GM12878 (cell line): ENCODE data around the gene SNRPD2. TPM values are rescaled to one million over a fixed set of nuclear protein-coding genes. Genes with fewer than 3 reads are reported as not detected.

Experiments
- CBX3 ChIP-seq: fragments of 200-600 bp; sonication (generic); IDR thresholded peaks from 2 replicates; pipeline ENCODE4 v1.6.1; 2016; ENCODE audit warnings: low read depth, borderline replicate concordance
- E4F1 ChIP-seq: fragments of 450-650 bp; IDR thresholded peaks from 2 replicates; pipeline ENCODE4 v1.6.1; 2018; ENCODE audit warnings: borderline replicate concordance, mild to moderate bottlenecking; ENCODE audit not compliant: partially characterized antibody
- EGR1 ChIP-seq, 2 experiments: IDR thresholded peaks; 1 replicate in 1 of 2; 2 replicates in 1 of 2; pipeline ENCODE4 v1.6.1; 2011 to 2012; ENCODE audit warnings: low read depth in 2 of 2, low read length in 2 of 2, borderline replicate concordance in 1 of 2, mild to moderate bottlenecking in 1 of 2, moderate library complexity in 1 of 2
- FOXK2 ChIP-seq: fragments of 450-650 bp; IDR thresholded peaks from 2 replicates; pipeline ENCODE4 v1.6.1; 2017; ENCODE audit warnings: mild to moderate bottlenecking, moderate library complexity
- HSF1 ChIP-seq: fragments of 150-350 bp; IDR thresholded peaks from 2 replicates; pipeline ENCODE4 v1.6.1; 2014; ENCODE audit warnings: mild to moderate bottlenecking, low read depth, low read length
- IKZF1 ChIP-seq: fragments of 450-650 bp; conservative IDR thresholded peaks from 2 replicates; pipeline ENCODE4 v1.6.1; 2017; ENCODE audit warnings: antibody characterized with exemption, mild to moderate bottlenecking
- MAX ChIP-seq: IDR thresholded peaks from 2 replicates; pipeline ENCODE4 v1.6.1; 2012; ENCODE audit warnings: low read depth, low read length, improper control_type of control experiment
- PAX5 ChIP-seq: IDR thresholded peaks from 2 replicates; pipeline ENCODE4 v1.6.1; 2011; ENCODE audit warnings: low read depth, low read length, borderline replicate concordance
- PBX3 ChIP-seq: IDR thresholded peaks from 2 replicates; pipeline ENCODE4 v1.6.1; 2011; ENCODE audit warnings: mild to moderate bottlenecking, low read depth, low read length, moderate library complexity; ENCODE audit not compliant: insufficient replicate concordance
- SMAD1 ChIP-seq: fragments of 450-650 bp; IDR thresholded peaks from 2 replicates; pipeline ENCODE4 v1.6.1; 2018; ENCODE audit warnings: mild to moderate bottlenecking, low read depth; ENCODE audit not compliant: partially characterized antibody
- STAT1 ChIP-seq: fragments of 450-650 bp; conservative IDR thresholded peaks from 2 replicates; pipeline ENCODE4 v1.6.1; 2014; ENCODE audit warnings: antibody characterized with exemption, mild to moderate bottlenecking
- SUZ12 ChIP-seq: fragments of 200-600 bp; sonication (generic); IDR thresholded peaks from one replicate; pipeline ENCODE4 v1.6.1; 2018; ENCODE audit warnings: antibody characterized with exemption, mild to moderate bottlenecking; ENCODE audit not compliant: unreplicated experiment
- ZBTB4 ChIP-seq: fragments of 450-650 bp; formaldehyde crosslinking; IDR thresholded peaks from 2 replicates; pipeline ENCODE4 v1.4.0; 2022; ENCODE audit warnings: mild to moderate bottlenecking, moderate library complexity
- ZNF207 ChIP-seq: fragments of 450-650 bp; IDR thresholded peaks from 2 replicates; pipeline ENCODE4 v1.6.1; 2014; ENCODE audit warnings: antibody characterized with exemption, mild to moderate bottlenecking, borderline replicate concordance
- ZNF384 ChIP-seq: IDR thresholded peaks from 2 replicates; pipeline ENCODE4 v1.6.1; 2012; ENCODE audit warnings: low read depth, mild to moderate bottlenecking, low read length, improper control_type of control experiment, borderline replicate concordance
- polyA plus RNA-seq, 11 experiments: library from polyadenylated mRNA; depleted of rRNA in 4 of 11; unstranded in 6 of 11; stranded (reverse) in 5 of 11; fragments of >200 nt; fragmentation: Nextera tagmentation in 4 of 11; fragmentation: Illumina TruSeq in 1 of 11; extraction: Ambion mirVana in 4 of 11; extraction: Trizol in 1 of 11; gene quantifications; 1 replicate in 1 of 11; 2 replicates in 10 of 11; pipeline versions ENCODE4 v1.2.1 to v1.2.3, GENCODE V29; 2011 to 2016; ENCODE audit warnings: inconsistent platforms in 2 of 11, missing spikeins in 2 of 11, low read depth in 1 of 11
- total RNA-seq, 4 experiments: library from RNA; depleted of rRNA in 3 of 4; stranded (reverse); fragments of >200 nt in 3 of 4; fragmentation: Illumina TruSeq in 1 of 4; extraction: Trizol in 1 of 4; gene quantifications; 2 replicates each; pipeline versions ENCODE4 v1.2.1 to v1.2.3, GENCODE V29; 2013 to 2021
- TF ChIP-seq, protein P1 (sequence below): fragments of 150-350 bp; IDR thresholded peaks from 2 replicates; pipeline ENCODE4 v1.6.1; 2016; ENCODE audit warnings: low read depth, low read length

SNRPD2 gene
- total and polyA plus RNA-seq, 10 of the 15 experiments (the other 5 are each of a cell fraction or from before 2014, with no cell fraction given) = 526 to 3,621 (median 951) TPM

DNA sequence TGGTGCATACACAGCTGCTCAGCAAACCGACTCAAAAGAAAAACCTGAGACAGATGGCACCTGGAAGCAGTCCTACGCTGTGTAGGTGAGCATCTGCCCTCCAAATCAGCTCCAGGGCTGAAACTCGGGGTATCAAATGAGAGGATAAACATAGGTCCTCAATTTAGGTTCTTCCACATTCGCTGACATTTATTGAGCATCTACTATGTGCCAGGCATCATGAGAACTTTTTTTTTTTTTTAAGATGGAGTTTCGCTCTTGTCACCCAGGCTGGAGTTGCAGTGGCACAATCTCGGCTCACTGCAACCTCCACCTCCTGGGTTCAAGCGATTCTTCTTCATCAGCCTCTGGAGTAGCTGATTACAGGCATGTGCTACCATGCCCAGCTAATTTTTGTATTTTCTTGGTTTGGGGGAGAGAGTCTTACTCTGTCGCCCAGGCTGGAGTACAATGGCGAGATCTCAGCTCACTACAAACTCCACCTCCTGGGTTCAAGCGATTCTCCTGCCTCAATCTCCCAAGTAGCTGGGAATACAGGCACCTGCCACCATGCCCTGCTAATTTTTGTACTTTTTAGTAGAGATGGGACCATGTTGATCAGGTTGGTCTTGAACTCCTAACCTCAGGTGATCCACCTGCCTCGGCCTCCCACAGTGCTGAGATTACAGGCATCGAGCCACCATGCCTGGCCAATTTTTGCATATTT is 14.1 kb upstream of the SNRPD2 start (continued):
- no peak for TF ChIP-seq E4F1
- no peak for TF ChIP-seq MAX
- TF ChIP-seq SUZ12 = no peak
- no peak for TF ChIP-seq PBX3
- TF ChIP-seq HSF1 = no peak
- no peak for TF ChIP-seq FOXK2
- no peak for TF ChIP-seq PAX5
- TF ChIP-seq ZBTB4 = no peak
- no peak for TF ChIP-seq ZNF207
- TF ChIP-seq STAT1 = 0 out of 2 replicates have a peak, but pooled peaks have one; percentile 15
- TF ChIP-seq IKZF1 = no peak
- TF ChIP-seq EGR1 (IDR thresholded peaks at IDR 0.05; ENCODE audit: borderline replicate concordance in 1 of 2, low read depth in 2 of 2, low read length in 2 of 2) = no peak
- TF ChIP-seq CBX3 = no peak
- TF ChIP-seq, protein P1, sequence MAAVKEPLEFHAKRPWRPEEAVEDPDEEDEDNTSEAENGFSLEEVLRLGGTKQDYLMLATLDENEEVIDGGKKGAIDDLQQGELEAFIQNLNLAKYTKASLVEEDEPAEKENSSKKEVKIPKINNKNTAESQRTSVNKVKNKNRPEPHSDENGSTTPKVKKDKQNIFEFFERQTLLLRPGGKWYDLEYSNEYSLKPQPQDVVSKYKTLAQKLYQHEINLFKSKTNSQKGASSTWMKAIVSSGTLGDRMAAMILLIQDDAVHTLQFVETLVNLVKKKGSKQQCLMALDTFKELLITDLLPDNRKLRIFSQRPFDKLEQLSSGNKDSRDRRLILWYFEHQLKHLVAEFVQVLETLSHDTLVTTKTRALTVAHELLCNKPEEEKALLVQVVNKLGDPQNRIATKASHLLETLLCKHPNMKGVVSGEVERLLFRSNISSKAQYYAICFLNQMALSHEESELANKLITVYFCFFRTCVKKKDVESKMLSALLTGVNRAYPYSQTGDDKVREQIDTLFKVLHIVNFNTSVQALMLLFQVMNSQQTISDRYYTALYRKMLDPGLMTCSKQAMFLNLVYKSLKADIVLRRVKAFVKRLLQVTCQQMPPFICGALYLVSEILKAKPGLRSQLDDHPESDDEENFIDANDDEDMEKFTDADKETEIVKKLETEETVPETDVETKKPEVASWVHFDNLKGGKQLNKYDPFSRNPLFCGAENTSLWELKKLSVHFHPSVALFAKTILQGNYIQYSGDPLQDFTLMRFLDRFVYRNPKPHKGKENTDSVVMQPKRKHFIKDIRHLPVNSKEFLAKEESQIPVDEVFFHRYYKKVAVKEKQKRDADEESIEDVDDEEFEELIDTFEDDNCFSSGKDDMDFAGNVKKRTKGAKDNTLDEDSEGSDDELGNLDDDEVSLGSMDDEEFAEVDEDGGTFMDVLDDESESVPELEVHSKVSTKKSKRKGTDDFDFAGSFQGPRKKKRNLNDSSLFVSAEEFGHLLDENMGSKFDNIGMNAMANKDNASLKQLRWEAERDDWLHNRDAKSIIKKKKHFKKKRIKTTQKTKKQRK = no peak
- no peak for TF ChIP-seq SMAD1
- no peak for TF ChIP-seq ZNF384
